Astrocyte (in vitro differentiated cells and primary cell): ENCODE measurements around the gene VPREB3. TPM values are rescaled to one million over a fixed set of nuclear protein-coding genes. Genes with fewer than 3 reads are reported as not detected.

Experiments used
- DNase-seq: peaks from one replicate; pipeline ENCODE4 v3.0.0-alpha.2; 2010; ENCODE audit warnings: low read depth
- FAIRE-seq: peaks from 2 replicates; lab custom pipeline; 2011; peaks lifted over from hg19 to GRCh38; lab: Jason Lieb, UNC
- H2AFZ ChIP-seq: 2 replicates; pipeline ENCODE4 v1.6.0; 2012; ENCODE audit warnings: low read depth, low read length, inconsistent platforms
- H3K27ac ChIP-seq: 2 replicates; pipeline ENCODE4 v1.5.1; 2011; ENCODE audit warnings: low read depth, low read length, inconsistent platforms
- H3K27me3 ChIP-seq: 2 replicates; pipeline ENCODE4 v1.6.0; 2011; ENCODE audit warnings: low read length, inconsistent platforms; ENCODE audit not compliant: insufficient read depth
- H3K36me3 ChIP-seq: 2 replicates; pipeline ENCODE4 v1.5.1; 2011; ENCODE audit warnings: low read length, inconsistent platforms; ENCODE audit not compliant: insufficient read depth
- H3K4me1 ChIP-seq: 2 replicates; pipeline ENCODE4 v1.5.1; 2011; ENCODE audit warnings: low read length, inconsistent platforms; ENCODE audit not compliant: insufficient read depth
- H3K4me2 ChIP-seq: 2 replicates; pipeline ENCODE4 v1.6.0; 2012; ENCODE audit warnings: low read length, inconsistent platforms
- H3K4me3 ChIP-seq: 2 replicates; pipeline ENCODE4 v1.5.1; 2011; ENCODE audit warnings: low read depth, mild to moderate bottlenecking, low read length, inconsistent platforms; ENCODE audit not compliant: insufficient read depth
- H3K79me2 ChIP-seq: 2 replicates; pipeline ENCODE4 v1.6.0; 2012; ENCODE audit warnings: mild to moderate bottlenecking, low read length, inconsistent platforms; ENCODE audit not compliant: insufficient read depth
- H3K9ac ChIP-seq: 2 replicates; pipeline ENCODE4 v1.6.0; 2012; ENCODE audit warnings: mild to moderate bottlenecking, low read length, inconsistent platforms
- H3K9me3 ChIP-seq: 2 replicates; pipeline ENCODE4 v1.5.1; 2012; ENCODE audit warnings: low read depth, mild to moderate bottlenecking, low read length, inconsistent platforms; ENCODE audit not compliant: insufficient read depth
- H4K20me1 ChIP-seq: 2 replicates; pipeline ENCODE4 v1.6.0; 2012; ENCODE audit warnings: low read length, inconsistent platforms; ENCODE audit not compliant: insufficient read depth
- H3K27ac Mint-ChIP-seq: one replicate; pipeline ENCODE4 v1.8.0; 2021; ENCODE audit warnings: mild to moderate bottlenecking, mixed read lengths; ENCODE audit not compliant: unreplicated experiment
- H3K27me3 Mint-ChIP-seq: one replicate; pipeline ENCODE4 v1.8.0; 2021; ENCODE audit warnings: low read depth, mixed read lengths; ENCODE audit not compliant: unreplicated experiment
- H3K36me3 Mint-ChIP-seq: one replicate; pipeline ENCODE4 v1.8.0; 2021; ENCODE audit warnings: low read depth, mixed read lengths; ENCODE audit not compliant: unreplicated experiment
- H3K4me1 Mint-ChIP-seq: one replicate; pipeline ENCODE4 v1.8.0; 2021; ENCODE audit warnings: low read depth, mixed read lengths; ENCODE audit not compliant: unreplicated experiment
- H3K4me3 Mint-ChIP-seq: one replicate; pipeline ENCODE4 v1.8.0; 2021; ENCODE audit warnings: mild to moderate bottlenecking, moderate library complexity, mixed read lengths; ENCODE audit not compliant: unreplicated experiment
- H3K9me3 Mint-ChIP-seq: one replicate; pipeline ENCODE4 v1.8.0; 2021; ENCODE audit warnings: mild to moderate bottlenecking, mixed read lengths; ENCODE audit not compliant: unreplicated experiment
- EZH2 ChIP-seq: IDR thresholded peaks from 2 replicates; pipeline ENCODE4 v1.6.1; 2012; ENCODE audit warnings: mild to moderate bottlenecking, low read length, inconsistent platforms; ENCODE audit not compliant: insufficient read depth
- total RNA-seq: library from RNA; stranded (reverse); gene quantifications from 2 replicates; pipeline ENCODE4 v1.2.1, GENCODE V29; 2021
- TF ChIP-seq, protein P1 (sequence below): IDR thresholded peaks from 2 replicates; pipeline ENCODE4 v1.5.1; 2011; ENCODE audit warnings: low read depth, mild to moderate bottlenecking, inconsistent platforms, low read length, moderate library complexity; ENCODE audit not compliant: insufficient read depth

The VPREB3 gene
- total RNA-seq, 1 donor from 2014 or later: 0.50 TPM

DNA sequence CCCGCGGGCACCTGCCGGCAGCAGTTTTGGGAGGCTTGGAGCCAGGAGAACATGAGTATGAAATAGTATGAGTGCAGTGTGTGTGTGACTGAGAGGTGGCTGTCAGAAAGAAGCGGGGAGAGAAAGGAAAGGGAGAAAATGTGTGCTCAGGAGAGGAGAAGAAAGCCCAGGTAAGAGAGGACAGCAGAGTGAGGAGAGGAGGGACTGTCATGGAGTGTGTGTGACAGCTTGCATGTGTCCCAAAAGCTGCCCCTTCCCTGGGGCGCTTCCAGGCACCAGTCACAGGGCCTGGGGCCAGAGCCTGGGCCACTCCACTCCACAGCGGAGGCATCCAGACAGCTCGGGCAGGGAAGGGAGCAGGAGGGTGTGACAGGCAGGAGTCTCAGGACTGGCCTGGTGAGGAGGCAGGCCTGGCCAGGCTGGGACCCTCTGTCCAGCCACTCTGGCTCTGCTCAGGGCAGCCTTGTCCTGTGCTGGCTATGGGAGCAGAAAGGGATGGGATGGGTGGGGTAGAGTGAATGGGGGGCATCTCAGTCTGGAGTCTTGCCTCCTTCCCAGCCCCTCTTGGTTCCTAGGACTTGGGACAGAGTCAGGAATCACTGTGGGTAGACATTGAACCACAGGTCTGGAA, 19.4 kb upstream of the VPREB3 start:
- H3K79me2 ChIP-seq: no peaks in the 10 kb centered on the region
- TF ChIP-seq, protein P1, sequence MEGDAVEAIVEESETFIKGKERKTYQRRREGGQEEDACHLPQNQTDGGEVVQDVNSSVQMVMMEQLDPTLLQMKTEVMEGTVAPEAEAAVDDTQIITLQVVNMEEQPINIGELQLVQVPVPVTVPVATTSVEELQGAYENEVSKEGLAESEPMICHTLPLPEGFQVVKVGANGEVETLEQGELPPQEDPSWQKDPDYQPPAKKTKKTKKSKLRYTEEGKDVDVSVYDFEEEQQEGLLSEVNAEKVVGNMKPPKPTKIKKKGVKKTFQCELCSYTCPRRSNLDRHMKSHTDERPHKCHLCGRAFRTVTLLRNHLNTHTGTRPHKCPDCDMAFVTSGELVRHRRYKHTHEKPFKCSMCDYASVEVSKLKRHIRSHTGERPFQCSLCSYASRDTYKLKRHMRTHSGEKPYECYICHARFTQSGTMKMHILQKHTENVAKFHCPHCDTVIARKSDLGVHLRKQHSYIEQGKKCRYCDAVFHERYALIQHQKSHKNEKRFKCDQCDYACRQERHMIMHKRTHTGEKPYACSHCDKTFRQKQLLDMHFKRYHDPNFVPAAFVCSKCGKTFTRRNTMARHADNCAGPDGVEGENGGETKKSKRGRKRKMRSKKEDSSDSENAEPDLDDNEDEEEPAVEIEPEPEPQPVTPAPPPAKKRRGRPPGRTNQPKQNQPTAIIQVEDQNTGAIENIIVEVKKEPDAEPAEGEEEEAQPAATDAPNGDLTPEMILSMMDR: no peak
- TF ChIP-seq EZH2: peak; percentile 35
- no peaks in the 10 kb centered on the region for H3K36me3 ChIP-seq
- peaks cover 3% of the 10 kb centered on the region for H4K20me1 ChIP-seq
- FAIRE-seq (no peak), DNase-seq (no peak)
- H3K9ac ChIP-seq: no peak overlapping the region
- peaks cover 19% of the 10 kb centered on the region for H3K27me3 Mint-ChIP-seq
- peak overlapping the region; percentile 14 for H3K27ac Mint-ChIP-seq
- H3K4me1 ChIP-seq: peaks cover 7% of the 10 kb centered on the region
- peak overlapping the region; percentile 83 for H3K4me2 ChIP-seq
- peak overlapping the region; percentile 70 for H3K4me3 Mint-ChIP-seq
- no peaks in the 10 kb centered on the region for H3K27me3 ChIP-seq
- H3K27ac ChIP-seq: no peak overlapping the region
- no peak overlapping the region for H2AFZ ChIP-seq
- no peaks in the 10 kb centered on the region for H3K9me3 ChIP-seq
- peaks cover 18% of the 10 kb centered on the region for H3K4me1 Mint-ChIP-seq
- H3K9me3 Mint-ChIP-seq: no peaks in the 10 kb centered on the region
- no peak overlapping the region for H3K4me3 ChIP-seq
- no peaks in the 10 kb centered on the region for H3K36me3 Mint-ChIP-seq

DNA sequence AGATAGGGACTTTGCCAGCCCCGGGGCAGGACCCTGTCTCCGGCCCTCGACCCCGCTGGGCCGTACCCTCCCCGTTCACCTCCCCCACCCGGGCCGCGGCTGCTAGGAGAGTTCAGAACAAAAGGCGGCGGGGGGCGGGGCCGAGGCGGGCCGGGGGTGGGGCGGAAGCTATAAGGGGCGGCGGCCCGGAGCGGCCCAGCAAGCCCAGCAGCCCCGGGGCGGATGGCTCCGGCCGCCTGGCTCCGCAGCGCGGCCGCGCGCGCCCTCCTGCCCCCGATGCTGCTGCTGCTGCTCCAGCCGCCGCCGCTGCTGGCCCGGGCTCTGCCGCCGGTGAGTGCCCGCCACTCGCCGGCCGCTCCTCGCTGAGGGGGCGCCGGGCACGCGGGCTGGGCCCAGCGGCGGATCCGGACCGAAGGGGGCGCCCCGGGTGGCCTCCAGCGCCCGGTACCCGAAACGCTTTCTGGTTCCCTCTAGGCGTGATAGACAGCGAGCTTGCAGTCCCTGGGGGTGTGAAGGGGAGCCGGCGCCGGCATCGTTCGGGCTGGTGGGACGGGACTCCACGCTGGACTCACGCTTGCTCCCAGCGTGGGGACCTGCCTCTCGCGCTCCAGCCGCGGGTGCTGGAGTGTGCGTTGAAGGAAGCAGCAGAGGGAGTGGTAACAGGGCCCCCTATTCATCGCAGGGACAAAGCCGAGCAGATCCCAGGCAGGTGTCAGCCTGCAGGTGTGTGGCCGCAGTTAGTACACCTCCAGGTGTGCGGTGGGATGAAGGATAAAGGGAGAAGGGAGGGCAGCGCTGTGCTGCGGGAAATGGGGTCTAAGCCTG, 18.6 kb upstream of the VPREB3 start, which contains the start of gene MMP11:
MMP11 (plus strand) TSS at position 201 of the 825 bp plus-strand sequence; CDS start at position 223, 22 bp downstream.
- no peaks in the 10 kb centered on the region for H3K9me3 Mint-ChIP-seq
- H3K27ac ChIP-seq: no peak within 1 kb of the TSS
- FAIRE-seq (no peak), DNase-seq (no peak)
- H3K36me3 Mint-ChIP-seq: no peaks in the 10 kb centered on the region
- peak within 1 kb of the TSS; percentile 83 for H3K4me2 ChIP-seq
- peak within 1 kb of the TSS; percentile 87 for H2AFZ ChIP-seq
- peak within 1 kb of the TSS; percentile 69 for H3K9ac ChIP-seq
- H3K4me1 Mint-ChIP-seq: peaks cover 18% of the 10 kb centered on the region
- no peaks in the 10 kb centered on the region for H3K36me3 ChIP-seq
- H3K27me3 Mint-ChIP-seq: peaks cover 16% of the 10 kb centered on the region
- no peaks in the 10 kb centered on the region for H3K27me3 ChIP-seq
- H3K9me3 ChIP-seq: no peaks in the 10 kb centered on the region
- H3K4me3 ChIP-seq: peak within 1 kb of the TSS; percentile 49
- no peak for TF ChIP-seq EZH2
- TF ChIP-seq, protein P1: no peak
- H3K4me3 Mint-ChIP-seq: peak within 1 kb of the TSS; percentile 73
- peaks cover 3% of the 10 kb centered on the region for H4K20me1 ChIP-seq
- no peaks in the 10 kb centered on the region for H3K79me2 ChIP-seq
- H3K4me1 ChIP-seq: peaks cover 10% of the 10 kb centered on the region
- H3K27ac Mint-ChIP-seq: peak within 1 kb of the TSS; percentile 42
